Neural cell (in vitro differentiated cells): Measurements from ENCODE around the gene SP2. TPM values are rescaled to one million over a fixed set of nuclear protein-coding genes. Genes with fewer than 3 reads are reported as not detected.

ENCODE experiments used
- H2AFZ ChIP-seq: fragments of 200-600, 300-800 bp; sonication (generic), shearing (Covaris generic); 2 replicates; pipeline ENCODE4 v1.6.0; 2014; ENCODE audit warnings: low read depth, mild to moderate bottlenecking, antibody characterized with exemption, low read length, moderate library complexity
- H3F3A ChIP-seq: fragments of 200-600 bp; shearing (Covaris generic); 2 replicates; pipeline ENCODE4 v1.6.1; 2016; ENCODE audit warnings: mild to moderate bottlenecking, moderate library complexity, mixed read lengths, antibody characterized with exemption, low read length; ENCODE audit not compliant: insufficient read depth, poor library complexity, severe bottlenecking
- H3K27ac ChIP-seq: fragments of 200-600, 300-800 bp; sonication (generic), shearing (Covaris generic); 2 replicates; pipeline ENCODE4 v1.5.1; 2014; ENCODE audit warnings: mild to moderate bottlenecking, low read length, moderate library complexity
- H3K27me3 ChIP-seq: fragments of 300-800, 200-600 bp; sonication (generic), shearing (Covaris generic); 2 replicates; pipeline ENCODE4 v1.6.0; 2014; ENCODE audit warnings: mild to moderate bottlenecking, low read depth, low read length, moderate library complexity; ENCODE audit not compliant: insufficient read depth
- H3K36me3 ChIP-seq: fragments of 300-800, 200-600 bp; sonication (generic), shearing (Covaris generic); 2 replicates; pipeline ENCODE4 v1.5.1; 2014; ENCODE audit warnings: mild to moderate bottlenecking, antibody characterized with exemption, low read length, moderate library complexity; ENCODE audit not compliant: insufficient read depth
- H3K4me2 ChIP-seq: fragments of 300-800, 200-600 bp; sonication (generic), shearing (Covaris generic); 2 replicates; pipeline ENCODE4 v1.6.0; 2014; ENCODE audit warnings: mild to moderate bottlenecking, low read length
- H3K4me3 ChIP-seq: fragments of 300-800, 200-600 bp; sonication (generic), shearing (Covaris generic); 2 replicates; pipeline ENCODE4 v1.5.1; 2014; ENCODE audit warnings: mild to moderate bottlenecking, low read length, moderate library complexity
- H3K79me2 ChIP-seq: fragments of 200-600 bp; shearing (Covaris generic); replicated peaks from 2 replicates; pipeline ENCODE4 v1.6.0; 2014; ENCODE audit warnings: mild to moderate bottlenecking, low read length, moderate library complexity; ENCODE audit not compliant: insufficient read depth
- H3K9ac ChIP-seq: fragments of 300-800, 200-600 bp; sonication (generic), shearing (Covaris generic); 2 replicates; pipeline ENCODE4 v1.6.1; 2016; ENCODE audit warnings: mild to moderate bottlenecking, low read length, mixed read lengths
- H3K9me2 ChIP-seq: fragments of 200-600 bp; shearing (Covaris generic); 2 replicates; pipeline ENCODE4 v1.6.1; 2016; ENCODE audit warnings: mild to moderate bottlenecking, low read length, mixed read lengths; ENCODE audit not compliant: insufficient read depth
- H3K9me3 ChIP-seq: fragments of 200-600, 300-800 bp; sonication (generic), shearing (Covaris generic); 2 replicates; pipeline ENCODE4 v1.6.1; 2016; ENCODE audit warnings: mild to moderate bottlenecking, mixed run types, low read length, moderate library complexity, mixed read lengths
- H4K20me1 ChIP-seq: fragments of 200-600 bp; shearing (Covaris generic); 2 replicates; pipeline ENCODE4 v1.6.1; 2016; ENCODE audit warnings: mild to moderate bottlenecking, mixed run types; ENCODE audit not compliant: insufficient read depth
- CTCF ChIP-seq: fragments of 450-650 bp; IDR thresholded peaks from 2 replicates; pipeline ENCODE4 v1.5.1; 2014; ENCODE audit warnings: antibody characterized with exemption, mild to moderate bottlenecking, moderate library complexity; ENCODE audit not compliant: poor library complexity, severe bottlenecking
- EP300 ChIP-seq: fragments of 450-650 bp; conservative IDR thresholded peaks from 2 replicates; pipeline ENCODE4 v1.6.1; 2014; ENCODE audit warnings: antibody characterized with exemption, mild to moderate bottlenecking, moderate library complexity; ENCODE audit not compliant: poor library complexity, severe bottlenecking
- EZH2 ChIP-seq: fragments of 200-600, 300-800 bp; shearing (Covaris generic), sonication (generic); IDR thresholded peaks from 2 replicates; pipeline ENCODE4 v1.6.1; 2014; ENCODE audit warnings: antibody characterized with exemption, low read length, borderline replicate concordance, mild to moderate bottlenecking; ENCODE audit not compliant: insufficient read depth, poor library complexity, severe bottlenecking
- MXI1 ChIP-seq: fragments of 450-650 bp; conservative IDR thresholded peaks from 2 replicates; pipeline ENCODE4 v1.6.1; 2014; ENCODE audit warnings: antibody characterized with exemption, mild to moderate bottlenecking; ENCODE audit not compliant: poor library complexity, severe bottlenecking
- POLR2AphosphoS5 ChIP-seq: IDR thresholded peaks from 2 replicates; pipeline ENCODE4 v1.6.1; 2012
- RAD21 ChIP-seq: fragments of 450-650 bp; conservative IDR thresholded peaks from 2 replicates; pipeline ENCODE4 v1.6.1; 2014; ENCODE audit warnings: antibody characterized with exemption, mild to moderate bottlenecking, moderate library complexity
- REST ChIP-seq: IDR thresholded peaks from 2 replicates; pipeline ENCODE4 v1.6.1; 2012; ENCODE audit warnings: borderline replicate concordance
- SMC3 ChIP-seq: fragments of 450-650 bp; conservative IDR thresholded peaks from 2 replicates; pipeline ENCODE4 v1.6.1; 2014; ENCODE audit warnings: antibody characterized with exemption, mild to moderate bottlenecking, moderate library complexity; ENCODE audit not compliant: poor library complexity
- TAF1 ChIP-seq: IDR thresholded peaks from 2 replicates; pipeline ENCODE4 v1.6.1; 2012; ENCODE audit warnings: low read depth
- polyA plus RNA-seq: library from polyadenylated mRNA; depleted of rRNA; stranded (reverse); fragments of >200 nt; gene quantifications from 2 replicates; pipeline ENCODE4 v1.2.3, GENCODE V29; 2014

The SP2 gene
- polyA plus RNA-seq, 1 donor from 2014 or later = 0.25 TPM

GRCh38 chr17:47959825-47960655, 64.0 kb downstream of the SP2 start (continued):
- TF ChIP-seq SMC3 (no peak), POLR2AphosphoS5 (no peak), EZH2 (no peak)

GRCh38 chr17:47961406-47961805, 65.4 kb downstream of the SP2 start:
- Histone ChIP-seq H3K27me3 (no peaks in the 10 kb centered on the region), H3K9me3 (no peaks in the 10 kb centered on the region), H3K9ac (no peak overlapping the region), H3K79me2 (no peaks in the 10 kb centered on the region), H3K27ac (no peak overlapping the region), H3K4me2 (no peak overlapping the region), H3K9me2 (no peaks in the 10 kb centered on the region), H2AFZ (no peak overlapping the region), H3K36me3 (no peaks in the 10 kb centered on the region), H4K20me1 (no peaks in the 10 kb centered on the region), H3F3A (no peaks in the 10 kb centered on the region), H3K4me3 (no peak overlapping the region)
- TF ChIP-seq RAD21 = no peak
- no peak for TF ChIP-seq REST
- TF ChIP-seq EP300 = no peak
- no peak for TF ChIP-seq EZH2
- no peak for TF ChIP-seq MXI1
- TF ChIP-seq TAF1 = no peak
- no peak for TF ChIP-seq POLR2AphosphoS5
- TF ChIP-seq SMC3 = no peak
- TF ChIP-seq CTCF = no peak

GRCh38 chr17:47962901-47963300, 66.9 kb downstream of the SP2 start:
- H3K9ac ChIP-seq = no peak overlapping the region
- H4K20me1 ChIP-seq = no peaks in the 10 kb centered on the region
- H2AFZ ChIP-seq = no peak overlapping the region
- H3K27me3 ChIP-seq = no peaks in the 10 kb centered on the region
- no peaks in the 10 kb centered on the region for H3K9me2 ChIP-seq
- no peak for TF ChIP-seq EZH2
- no peak for TF ChIP-seq SMC3
- no peak for TF ChIP-seq TAF1
- no peak for TF ChIP-seq CTCF
- TF ChIP-seq MXI1 = no peak
- TF ChIP-seq EP300 = no peak
- no peak for TF ChIP-seq RAD21
- TF ChIP-seq REST = no peak
- no peak for TF ChIP-seq POLR2AphosphoS5
- H3K9me3 ChIP-seq = no peaks in the 10 kb centered on the region
- no peaks in the 10 kb centered on the region for H3F3A ChIP-seq
- no peaks in the 10 kb centered on the region for H3K36me3 ChIP-seq
- H3K79me2 ChIP-seq = no peaks in the 10 kb centered on the region
- H3K4me2 ChIP-seq = no peak overlapping the region
- no peak overlapping the region for H3K27ac ChIP-seq
- no peak overlapping the region for H3K4me3 ChIP-seq
